Effector memory CD4-positive, alpha-beta T cell (primary cell): ENCODE results near the gene MMGT1.

Source experiments
- DNase-seq, 3 donors: peaks; one replicate each; pipeline ENCODE4 v3.0.0-alpha.2; 2020
- H3K27ac ChIP-seq: 2 replicates; pipeline ENCODE4 v1.7.0; 2013; ENCODE audit warnings: mild to moderate bottlenecking, low read length, moderate library complexity; ENCODE audit not compliant: insufficient read depth, poor library complexity, severe bottlenecking
- H3K27me3 ChIP-seq: replicated peaks from 2 replicates; pipeline ENCODE4 v1.7.0; 2013; ENCODE audit warnings: mild to moderate bottlenecking, low read length; ENCODE audit not compliant: insufficient read depth, control insufficient read depth, poor library complexity, severe bottlenecking
- H3K36me3 ChIP-seq: 2 replicates; pipeline ENCODE4 v1.7.0; 2013; ENCODE audit warnings: mild to moderate bottlenecking, low read length, moderate library complexity; ENCODE audit not compliant: control insufficient read depth, insufficient read depth
- H3K4me1 ChIP-seq: 2 replicates; pipeline ENCODE4 v1.7.0; 2013; ENCODE audit warnings: low read length, mild to moderate bottlenecking; ENCODE audit not compliant: control insufficient read depth, insufficient read depth, poor library complexity, severe bottlenecking
- H3K4me3 ChIP-seq: 2 replicates; pipeline ENCODE4 v1.7.0; 2013; ENCODE audit warnings: low read length, low read depth, mild to moderate bottlenecking; ENCODE audit not compliant: insufficient read depth, poor library complexity, severe bottlenecking
- H3K9me3 ChIP-seq: 2 replicates; pipeline ENCODE4 v1.7.0; 2013; ENCODE audit warnings: mild to moderate bottlenecking, low read length, moderate library complexity; ENCODE audit not compliant: control insufficient read depth

The MMGT1 gene

GRCh38 chrX:135984256-135984655 is 10.5 kb upstream of the MMGT1 start:
- peak overlapping the region; percentile 70 for H3K27ac ChIP-seq
- H3K4me3 ChIP-seq, result peak overlapping the region; percentile 60

DNA sequence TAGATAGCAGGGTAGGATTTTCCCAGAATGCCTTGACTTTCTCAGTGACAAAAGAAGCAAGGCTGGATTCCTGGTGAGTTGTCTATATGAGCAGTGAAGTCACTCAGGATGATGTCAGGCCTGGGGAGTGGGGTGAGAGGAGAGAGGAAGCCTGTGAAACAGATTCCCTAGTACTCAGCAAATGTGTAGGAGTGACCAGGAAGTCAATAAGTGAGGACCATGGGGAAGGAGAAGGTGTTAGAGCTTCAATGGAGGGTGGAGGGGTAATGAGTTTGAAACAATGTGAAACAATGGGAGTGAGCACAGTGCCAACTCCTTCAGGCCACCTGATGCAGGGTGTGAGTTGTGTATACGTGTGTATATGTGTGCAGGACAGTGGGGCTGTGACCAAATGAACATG is 9.1 kb upstream of the MMGT1 start:
- H3K4me3 ChIP-seq, result no peak overlapping the region
- peaks cover 7% of the 10 kb centered on the region for H3K4me1 ChIP-seq
- no peaks in the 10 kb centered on the region for H3K36me3 ChIP-seq
- no peaks in the 10 kb centered on the region for H3K27me3 ChIP-seq
- no peak overlapping the region for H3K27ac ChIP-seq
- DNase-seq, result no peak
- H3K9me3 ChIP-seq, result no peaks in the 10 kb centered on the region

More at GRCh38 chrX:135984256-135984655, 10.5 kb upstream of the MMGT1 start:
- no peaks in the 10 kb centered on the region for H3K27me3 ChIP-seq
- no peaks in the 10 kb centered on the region for H3K36me3 ChIP-seq
- H3K4me1 ChIP-seq, result peaks cover 7% of the 10 kb centered on the region
- no peak for DNase-seq
- H3K9me3 ChIP-seq, result no peaks in the 10 kb centered on the region

GRCh38 chrX:135981668-135982067 is 7.9 kb upstream of the MMGT1 start:
- DNase-seq, result no peak
- Histone ChIP-seq H3K36me3 (no peaks in the 10 kb centered on the region), H3K27ac (no peak overlapping the region), H3K4me3 (no peak overlapping the region), H3K4me1 (peaks cover 7% of the 10 kb centered on the region), H3K27me3 (no peaks in the 10 kb centered on the region), H3K9me3 (no peaks in the 10 kb centered on the region)

- no peaks in the 10 kb centered on the region for H3K27me3 ChIP-seq
- H3K4me3 ChIP-seq, result no peak overlapping the region
- peaks cover 7% of the 10 kb centered on the region for H3K4me1 ChIP-seq
- no peaks in the 10 kb centered on the region for H3K36me3 ChIP-seq
- no peak for DNase-seq
- H3K9me3 ChIP-seq, result no peaks in the 10 kb centered on the region
- no peak overlapping the region for H3K27ac ChIP-seq
These were observed 7.2 kb upstream of the MMGT1 start for GRCh38 chrX:135981010-135981409.

GRCh38 chrX:135977611-135978010 is 3.8 kb upstream of the MMGT1 start:
- Histone ChIP-seq H3K4me1 (peaks cover 1% of the 10 kb centered on the region), H3K36me3 (no peaks in the 10 kb centered on the region), H3K9me3 (no peaks in the 10 kb centered on the region), H3K27ac (no peak overlapping the region), H3K27me3 (no peaks in the 10 kb centered on the region), H3K4me3 (no peak overlapping the region)
- DNase-seq, result no peak

GRCh38 chrX:135975421-135975820 is 1.6 kb upstream of the MMGT1 start:
- no peak overlapping the region for H3K27ac ChIP-seq
- H3K4me1 ChIP-seq, result peaks cover 4% of the 10 kb centered on the region
- no peak overlapping the region for H3K4me3 ChIP-seq
- H3K36me3 ChIP-seq, result no peaks in the 10 kb centered on the region
- H3K9me3 ChIP-seq, result no peaks in the 10 kb centered on the region
- no peak for DNase-seq
- H3K27me3 ChIP-seq, result no peaks in the 10 kb centered on the region

DNA sequence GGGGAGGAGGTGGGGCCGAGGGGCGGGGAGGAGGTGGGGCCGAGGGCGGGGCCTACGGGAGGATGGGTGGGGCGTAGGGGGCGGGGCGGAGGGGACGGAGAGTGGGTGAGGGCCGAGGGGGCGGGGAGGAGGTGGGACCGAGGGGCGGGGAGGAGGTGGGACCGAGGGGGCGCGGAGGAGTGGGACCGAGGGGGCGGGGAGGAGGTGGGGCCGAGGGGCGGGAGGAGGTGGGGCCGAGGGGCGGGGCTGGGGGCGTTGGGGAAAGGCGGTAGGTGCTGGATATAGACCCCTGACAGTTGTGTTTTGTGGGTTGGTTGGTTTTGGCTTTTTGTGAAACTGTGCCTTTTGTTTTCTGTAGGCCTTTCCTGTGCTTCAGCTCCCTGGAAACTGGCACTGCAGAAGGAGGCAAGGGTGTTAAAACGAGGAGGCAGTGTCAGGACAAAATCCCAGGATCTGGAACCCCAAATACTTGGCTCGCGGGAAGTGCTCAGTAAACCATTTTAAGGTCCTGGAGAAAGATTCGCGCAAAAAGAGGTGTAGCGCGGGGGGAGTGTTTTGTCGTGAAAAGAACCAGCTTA is 580 bp upstream of the MMGT1 start:
- Histone ChIP-seq H3K27me3 (no peaks in the 10 kb centered on the region), H3K4me3 (peak overlapping the region; percentile 46), H3K27ac (no peak overlapping the region), H3K4me1 (peaks cover 4% of the 10 kb centered on the region), H3K36me3 (no peaks in the 10 kb centered on the region), H3K9me3 (no peaks in the 10 kb centered on the region)
- peak in 2 of 3 donors; percentile 65 to 73 for DNase-seq

DNA sequence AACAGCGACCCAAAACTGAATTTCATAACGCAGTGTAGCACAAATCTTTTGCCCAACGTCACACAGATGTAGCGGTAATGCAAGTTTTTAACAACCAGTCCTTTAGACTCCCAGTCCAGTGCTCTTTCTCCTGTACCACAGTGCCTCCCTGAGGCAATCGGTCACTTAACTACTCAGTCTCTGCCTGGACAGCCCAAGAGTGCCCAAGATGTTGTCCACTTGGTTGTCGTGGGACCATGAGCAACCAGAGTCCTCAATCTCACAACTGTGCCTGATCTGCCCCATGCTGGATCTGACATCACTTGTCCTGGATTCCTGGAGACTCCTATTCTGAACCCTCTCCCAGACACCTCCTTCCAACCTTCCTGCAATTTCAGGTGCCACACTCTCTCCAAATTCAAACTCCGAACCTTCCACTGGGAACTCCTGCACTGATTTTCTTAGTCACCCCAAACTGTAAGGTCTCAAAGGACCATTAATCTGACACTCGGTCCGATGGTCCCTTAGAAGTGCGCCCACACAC is 702 bp downstream of the MMGT1 start:
- peaks cover 4% of the 10 kb centered on the region for H3K4me1 ChIP-seq
- peak overlapping the region; percentile 90 for H3K27ac ChIP-seq
- peak overlapping the region; percentile 83 for H3K4me3 ChIP-seq
- no peak for DNase-seq
- no peaks in the 10 kb centered on the region for H3K36me3 ChIP-seq
- no peaks in the 10 kb centered on the region for H3K9me3 ChIP-seq
- H3K27me3 ChIP-seq, result no peaks in the 10 kb centered on the region

DNA sequence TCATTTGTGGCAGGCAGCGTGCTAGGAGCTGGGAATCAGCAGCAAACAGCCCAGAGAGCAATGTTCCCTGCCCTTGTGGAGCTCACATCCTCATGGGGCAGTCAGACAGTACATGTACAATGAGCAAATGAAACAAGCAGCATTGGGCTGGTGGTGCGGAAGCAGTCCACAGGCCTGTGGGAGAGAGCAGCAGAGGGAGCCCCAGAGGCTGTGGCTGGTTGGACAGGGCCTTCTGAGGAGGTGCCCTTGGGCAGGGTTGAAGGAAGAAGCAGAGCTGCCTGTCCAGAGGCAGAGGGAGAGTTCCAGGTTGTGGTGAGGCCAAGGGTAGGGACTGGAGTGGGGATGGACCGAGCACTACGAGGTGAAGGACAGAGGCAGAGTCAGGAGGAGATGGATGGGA is 22.5 kb downstream of the MMGT1 start:
- no peak for DNase-seq
- Histone ChIP-seq H3K27ac (no peak overlapping the region), H3K27me3 (no peaks in the 10 kb centered on the region), H3K4me1 (no peaks in the 10 kb centered on the region), H3K36me3 (no peaks in the 10 kb centered on the region), H3K9me3 (no peaks in the 10 kb centered on the region), H3K4me3 (no peak overlapping the region)

DNA sequence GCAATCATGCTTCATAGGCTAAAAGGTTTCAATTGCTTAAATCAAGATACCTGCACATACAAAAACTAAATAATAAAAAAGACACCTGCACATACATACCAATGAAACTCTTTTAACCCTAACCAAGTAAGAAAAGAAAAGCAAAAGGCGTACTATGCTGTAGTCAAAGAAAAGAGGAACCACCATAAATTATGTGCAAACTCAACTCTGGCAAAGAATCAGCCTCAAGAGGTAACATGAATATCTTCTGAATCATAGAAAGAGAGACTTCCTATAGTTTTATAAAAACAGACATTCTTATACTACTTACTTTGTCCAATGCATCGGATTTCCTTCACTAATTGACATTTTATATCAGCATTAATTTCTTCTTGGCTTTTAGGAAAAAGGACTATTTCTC is 29.3 kb downstream of the MMGT1 start:
- no peak for DNase-seq
- Histone ChIP-seq H3K36me3 (no peaks in the 10 kb centered on the region), H3K4me3 (no peak overlapping the region), H3K27me3 (no peaks in the 10 kb centered on the region), H3K9me3 (no peaks in the 10 kb centered on the region), H3K27ac (no peak overlapping the region), H3K4me1 (no peaks in the 10 kb centered on the region)
